Ramos (cell line): Measurements from ENCODE around the gene SLC41A2.

ENCODE experiments used
- in situ Hi-C: fragments of 300-500 bp; cut with MboI; formaldehyde crosslinking; loops from one replicate; pipeline ENCODE4 v1.14.3; 2022; ENCODE audit warnings: low sequenced_read_pairs; ENCODE audit not compliant: unreplicated experiment

SLC41A2 gene

DNA sequence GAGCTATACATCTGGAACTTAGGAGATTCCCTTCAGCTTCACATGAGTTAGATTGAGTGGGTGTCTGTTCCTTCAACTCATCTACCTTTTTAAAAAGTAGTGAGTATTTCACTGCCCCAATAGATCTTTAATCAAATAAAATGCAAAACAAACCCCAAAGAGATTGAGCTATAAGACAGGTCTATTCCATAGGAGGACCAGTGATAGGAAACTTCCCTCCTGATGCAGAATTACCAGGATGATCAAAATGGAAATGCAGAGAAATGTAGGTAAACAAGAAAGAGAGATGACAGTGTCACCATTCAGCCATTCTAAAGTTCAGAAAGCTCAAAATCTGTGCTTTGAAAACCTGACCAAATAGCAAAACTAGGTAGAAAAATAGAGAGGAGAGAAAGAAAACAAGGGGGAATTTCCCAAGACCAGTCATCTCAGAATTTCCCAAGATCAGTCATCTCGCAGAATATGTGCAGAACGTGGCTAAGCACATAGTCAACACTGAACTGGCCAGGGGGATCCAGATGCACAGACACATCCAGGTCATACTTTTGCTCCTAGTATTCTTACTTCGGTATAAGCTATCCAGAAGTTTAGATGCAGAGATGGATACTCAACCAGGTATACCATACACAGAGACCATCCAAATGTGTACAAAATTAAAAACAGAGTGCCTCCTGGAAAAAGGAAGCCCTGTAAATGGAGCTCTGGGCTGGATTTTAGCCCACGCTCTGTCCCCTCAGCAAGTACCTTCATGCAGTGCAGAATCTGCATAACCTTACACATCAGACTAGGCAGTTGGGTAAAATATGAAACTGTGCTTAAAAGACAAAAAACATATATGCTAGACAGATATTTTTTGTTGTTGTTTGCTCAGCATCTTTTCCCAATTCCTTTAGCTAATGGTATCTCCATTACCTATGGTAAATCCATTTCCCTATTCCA is 27.4 kb downstream of the SLC41A2 start:
- in situ Hi-C loops: no loop called here

GRCh38 chr12:104929977-104930376 is 28.1 kb downstream of the SLC41A2 start:
- in situ Hi-C loops: no loop called here

DNA sequence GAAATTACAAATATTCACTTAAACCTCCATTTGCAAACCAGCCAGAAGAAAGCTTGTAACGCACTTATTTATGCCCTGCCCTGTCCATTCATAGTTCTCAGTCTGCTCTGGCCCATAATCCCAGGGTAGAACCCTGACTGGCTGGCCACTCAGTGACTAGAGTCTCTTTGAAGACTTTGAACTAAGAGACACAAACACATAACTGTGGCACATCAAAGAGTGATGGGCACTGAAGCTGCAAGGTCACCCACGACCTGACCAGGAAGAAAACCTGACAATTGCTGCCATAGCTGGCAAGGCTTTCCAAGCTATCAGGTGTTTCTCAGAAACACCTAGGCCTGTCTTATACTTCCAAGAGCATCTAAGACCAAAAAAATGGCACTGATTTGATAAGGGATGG is 28.7 kb downstream of the SLC41A2 start:
- in situ Hi-C loops: no loop called here

DNA sequence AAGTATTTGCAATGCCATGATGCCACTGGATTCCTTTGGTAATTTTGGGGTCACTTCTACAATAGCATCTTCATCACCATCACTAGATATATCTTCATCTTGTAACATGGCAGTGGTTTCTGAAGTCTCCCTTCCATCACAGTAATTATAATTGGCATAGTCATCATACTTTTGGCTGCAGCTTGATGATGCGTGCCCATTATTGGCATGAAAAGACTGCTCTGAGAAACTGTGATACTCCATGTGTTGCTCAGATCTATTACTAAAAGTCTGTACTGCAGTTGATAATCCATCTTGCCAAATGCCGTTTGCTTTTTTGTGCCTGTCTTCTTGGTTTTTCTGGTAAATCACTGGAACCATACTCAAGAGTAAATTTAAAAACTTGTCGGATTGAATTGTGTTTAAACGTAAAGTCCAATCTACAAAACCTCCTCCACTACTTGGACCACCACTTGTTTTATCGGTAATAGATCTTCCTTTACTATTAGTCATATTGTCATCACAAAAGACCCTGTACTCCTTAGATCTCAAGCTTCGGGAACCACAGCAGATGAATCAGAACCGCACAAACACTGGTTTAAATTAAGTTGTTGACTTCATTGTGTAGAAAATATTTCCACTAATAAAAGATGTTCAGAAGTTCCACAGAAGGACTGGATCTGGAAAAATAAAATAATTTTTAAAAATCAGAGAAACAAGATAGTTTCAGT is 29.9 kb downstream of the SLC41A2 start:
- in situ Hi-C loops: no loop called here

GRCh38 chr12:104925501-104925900 is 32.6 kb downstream of the SLC41A2 start:
- in situ Hi-C loops: no loop called here

- in situ Hi-C loops: no loop called here
Measured at GRCh38 chr12:104921340-104921739, 36.8 kb downstream of the SLC41A2 start.

DNA sequence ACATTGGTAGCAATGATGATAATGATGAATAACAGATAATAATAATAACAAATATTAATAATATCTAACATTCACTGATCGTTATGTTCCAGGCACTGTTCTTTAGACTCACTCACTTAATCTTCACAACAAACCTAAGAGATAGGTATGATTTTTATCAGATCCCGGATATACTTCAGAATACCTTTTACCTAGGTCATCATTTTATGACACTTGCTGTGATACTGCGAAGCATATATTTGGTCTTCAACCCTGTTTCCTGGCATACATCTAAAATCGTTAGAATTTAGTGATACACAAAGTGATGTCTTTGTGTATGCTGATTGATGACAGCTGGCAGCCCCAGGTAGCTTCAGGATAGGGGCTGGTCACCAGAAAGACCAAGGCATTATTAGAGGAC is 46.1 kb downstream of the SLC41A2 start:
- in situ Hi-C loops: no loop called here

- in situ Hi-C loops: no loop called here
Measured at GRCh38 chr12:104910196-104910840, 47.8 kb downstream of the SLC41A2 start.

DNA sequence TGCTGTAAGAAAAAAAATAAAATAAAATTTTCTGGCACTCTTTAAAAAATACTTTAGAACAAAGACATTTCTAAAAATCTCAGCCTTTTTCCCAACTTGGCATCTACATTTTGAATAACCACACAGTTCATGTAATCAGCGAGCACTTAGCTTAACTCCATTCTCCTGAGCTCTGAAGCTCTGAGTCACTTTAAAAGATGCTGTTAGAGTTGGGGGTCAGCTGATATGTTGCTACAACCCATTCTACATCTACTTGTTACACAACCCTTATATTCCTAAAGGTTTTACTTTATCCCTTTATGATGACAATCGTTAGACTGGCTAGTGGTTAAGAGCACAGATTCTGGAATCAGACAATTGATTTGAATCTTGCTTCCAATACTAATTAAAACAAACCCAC is 48.3 kb downstream of the SLC41A2 start:
- in situ Hi-C loops: no loop called here
